ENCODE results near the gene NLN.

DNA sequence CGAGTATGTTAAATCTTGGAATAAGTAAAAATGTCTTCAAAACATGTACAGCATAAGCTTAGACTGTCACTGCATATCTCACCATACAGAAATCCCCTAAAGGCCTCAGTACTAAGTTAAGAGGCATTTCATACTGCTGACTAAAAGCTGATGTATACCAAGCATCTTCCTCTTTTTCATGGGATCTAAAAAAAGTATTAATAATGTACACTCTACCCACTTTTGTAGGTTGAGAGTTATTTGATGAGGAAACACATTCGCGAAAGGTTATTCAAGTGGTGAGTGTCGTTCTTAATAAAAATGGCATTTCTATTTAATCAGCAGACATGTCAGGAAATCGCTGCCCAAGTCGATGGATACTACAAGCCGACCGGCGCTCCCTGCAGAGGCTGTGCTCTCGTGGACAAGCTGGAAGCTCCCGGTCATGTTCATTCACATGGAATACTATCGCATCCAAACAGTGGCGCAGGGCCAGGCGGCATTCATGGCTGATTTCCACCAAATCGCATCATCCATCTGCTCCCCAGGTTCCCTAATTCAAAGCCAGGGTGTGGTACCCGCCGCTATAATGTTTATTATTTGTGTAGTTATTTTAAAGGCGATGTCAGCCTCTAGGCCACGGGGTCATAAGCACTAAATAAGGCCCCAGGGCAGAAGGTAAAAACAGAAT, 820 bp upstream of the NLN start:
- TF ChIP-seq ARNTL (CRISPR knock-in tag; IDR thresholded peaks at IDR 0.05; ENCODE audit: borderline replicate concordance, low read depth), result no peak
- no peak for TF ChIP-seq ISL1 (CRISPR knock-in tag; IDR thresholded peaks at IDR 0.05)
- no peak for TF ChIP-seq GLIS3 (CRISPR knock-in tag; IDR thresholded peaks at IDR 0.05)
- no peak for TF ChIP-seq TOX (CRISPR knock-in tag; IDR thresholded peaks at IDR 0.05; ENCODE audit: borderline replicate concordance)
- TF ChIP-seq, protein P1, sequence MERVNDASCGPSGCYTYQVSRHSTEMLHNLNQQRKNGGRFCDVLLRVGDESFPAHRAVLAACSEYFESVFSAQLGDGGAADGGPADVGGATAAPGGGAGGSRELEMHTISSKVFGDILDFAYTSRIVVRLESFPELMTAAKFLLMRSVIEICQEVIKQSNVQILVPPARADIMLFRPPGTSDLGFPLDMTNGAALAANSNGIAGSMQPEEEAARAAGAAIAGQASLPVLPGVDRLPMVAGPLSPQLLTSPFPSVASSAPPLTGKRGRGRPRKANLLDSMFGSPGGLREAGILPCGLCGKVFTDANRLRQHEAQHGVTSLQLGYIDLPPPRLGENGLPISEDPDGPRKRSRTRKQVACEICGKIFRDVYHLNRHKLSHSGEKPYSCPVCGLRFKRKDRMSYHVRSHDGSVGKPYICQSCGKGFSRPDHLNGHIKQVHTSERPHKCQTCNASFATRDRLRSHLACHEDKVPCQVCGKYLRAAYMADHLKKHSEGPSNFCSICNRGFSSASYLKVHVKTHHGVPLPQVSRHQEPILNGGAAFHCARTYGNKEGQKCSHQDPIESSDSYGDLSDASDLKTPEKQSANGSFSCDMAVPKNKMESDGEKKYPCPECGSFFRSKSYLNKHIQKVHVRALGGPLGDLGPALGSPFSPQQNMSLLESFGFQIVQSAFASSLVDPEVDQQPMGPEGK (CRISPR knock-in tag; IDR thresholded peaks at IDR 0.05; ENCODE audit: borderline replicate concordance), result no peak
- no peak for TF ChIP-seq ZNF8 (CRISPR knock-in tag; IDR thresholded peaks at IDR 0.05)
- TF ChIP-seq BACH2 (CRISPR knock-in tag; IDR thresholded peaks at IDR 0.05; ENCODE audit: borderline replicate concordance), result no peak
- TF ChIP-seq RARB (CRISPR knock-in tag; IDR thresholded peaks at IDR 0.05), result no peak
- TF ChIP-seq OSR1 (CRISPR knock-in tag; IDR thresholded peaks at IDR 0.05), result no peak
- TF ChIP-seq ZNF70 (CRISPR knock-in tag; IDR thresholded peaks at IDR 0.05), result no peak
